GM18870 (cell line): ENCODE data around the gene ATG9B.

ENCODE experiments used
- ATAC-seq: cut with Tn5 transposase; IDR thresholded peaks from one replicate; pipeline ENCODE4 v1.9.1; 2021; ENCODE audit warnings: moderate library complexity; ENCODE audit not compliant: unreplicated experiment

The ATG9B gene, protein sequence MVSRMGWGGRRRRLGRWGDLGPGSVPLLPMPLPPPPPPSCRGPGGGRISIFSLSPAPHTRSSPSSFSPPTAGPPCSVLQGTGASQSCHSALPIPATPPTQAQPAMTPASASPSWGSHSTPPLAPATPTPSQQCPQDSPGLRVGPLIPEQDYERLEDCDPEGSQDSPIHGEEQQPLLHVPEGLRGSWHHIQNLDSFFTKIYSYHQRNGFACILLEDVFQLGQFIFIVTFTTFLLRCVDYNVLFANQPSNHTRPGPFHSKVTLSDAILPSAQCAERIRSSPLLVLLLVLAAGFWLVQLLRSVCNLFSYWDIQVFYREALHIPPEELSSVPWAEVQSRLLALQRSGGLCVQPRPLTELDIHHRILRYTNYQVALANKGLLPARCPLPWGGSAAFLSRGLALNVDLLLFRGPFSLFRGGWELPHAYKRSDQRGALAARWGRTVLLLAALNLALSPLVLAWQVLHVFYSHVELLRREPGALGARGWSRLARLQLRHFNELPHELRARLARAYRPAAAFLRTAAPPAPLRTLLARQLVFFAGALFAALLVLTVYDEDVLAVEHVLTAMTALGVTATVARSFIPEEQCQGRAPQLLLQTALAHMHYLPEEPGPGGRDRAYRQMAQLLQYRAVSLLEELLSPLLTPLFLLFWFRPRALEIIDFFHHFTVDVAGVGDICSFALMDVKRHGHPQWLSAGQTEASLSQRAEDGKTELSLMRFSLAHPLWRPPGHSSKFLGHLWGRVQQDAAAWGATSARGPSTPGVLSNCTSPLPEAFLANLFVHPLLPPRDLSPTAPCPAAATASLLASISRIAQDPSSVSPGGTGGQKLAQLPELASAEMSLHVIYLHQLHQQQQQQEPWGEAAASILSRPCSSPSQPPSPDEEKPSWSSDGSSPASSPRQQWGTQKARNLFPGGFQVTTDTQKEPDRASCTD

DNA sequence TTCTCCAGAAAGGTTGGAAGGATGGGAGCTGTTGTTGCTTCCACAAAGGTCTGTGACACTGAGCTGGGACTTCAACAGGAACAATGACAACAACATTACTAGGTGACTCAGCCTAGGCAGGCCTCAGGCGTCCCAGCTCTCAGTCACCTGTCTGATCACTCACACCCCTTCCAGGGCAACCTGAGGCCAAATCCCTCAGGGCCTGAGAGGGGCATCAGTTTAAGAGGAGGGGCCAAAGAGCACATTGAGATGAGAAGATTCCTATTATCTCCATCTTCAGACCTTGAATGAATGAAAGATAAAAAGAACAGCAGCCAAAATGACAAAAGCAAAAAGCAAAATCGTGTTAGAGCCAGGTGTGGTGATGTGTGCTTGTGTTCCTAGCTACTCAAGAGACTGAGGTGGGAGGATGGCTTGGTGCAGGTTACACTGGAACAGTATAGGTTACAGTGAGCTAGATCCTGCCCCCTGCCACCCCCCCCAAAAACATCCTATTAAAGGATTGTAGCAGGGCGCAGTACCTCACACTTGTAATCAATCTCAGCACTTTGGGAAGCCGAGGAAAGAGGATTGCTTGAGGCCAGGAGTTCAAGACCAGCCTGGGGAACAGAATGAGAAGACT lies at the start of gene ATG9B:
ATG9B (minus strand) TSS at position 60 of the 622 bp plus-strand sequence. CDS start 71 bp downstream, outside the sequence.
- no peak for ATAC-seq

DNA sequence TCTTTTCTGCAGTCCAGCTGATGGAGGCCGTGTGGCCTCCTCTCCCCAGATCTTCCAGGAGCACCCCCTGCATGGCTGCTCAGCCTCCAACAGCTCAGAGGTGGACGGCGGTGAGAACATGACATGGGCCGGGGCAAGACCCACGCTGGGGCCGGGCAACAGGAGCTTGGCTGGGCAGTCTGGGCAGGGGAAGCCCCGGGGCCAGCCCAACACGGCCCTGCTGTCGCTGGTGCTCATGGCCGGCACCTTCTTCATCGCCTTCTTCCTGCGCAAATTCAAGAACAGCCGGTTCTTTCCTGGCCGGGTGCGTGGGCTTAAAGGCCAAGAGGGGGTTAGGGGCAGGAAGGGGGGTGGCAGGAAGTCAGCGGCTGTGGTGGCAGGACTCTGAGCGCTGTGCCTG lies 49.7 kb upstream of the ATG9B start:
- ATAC-seq: no peak

DNA sequence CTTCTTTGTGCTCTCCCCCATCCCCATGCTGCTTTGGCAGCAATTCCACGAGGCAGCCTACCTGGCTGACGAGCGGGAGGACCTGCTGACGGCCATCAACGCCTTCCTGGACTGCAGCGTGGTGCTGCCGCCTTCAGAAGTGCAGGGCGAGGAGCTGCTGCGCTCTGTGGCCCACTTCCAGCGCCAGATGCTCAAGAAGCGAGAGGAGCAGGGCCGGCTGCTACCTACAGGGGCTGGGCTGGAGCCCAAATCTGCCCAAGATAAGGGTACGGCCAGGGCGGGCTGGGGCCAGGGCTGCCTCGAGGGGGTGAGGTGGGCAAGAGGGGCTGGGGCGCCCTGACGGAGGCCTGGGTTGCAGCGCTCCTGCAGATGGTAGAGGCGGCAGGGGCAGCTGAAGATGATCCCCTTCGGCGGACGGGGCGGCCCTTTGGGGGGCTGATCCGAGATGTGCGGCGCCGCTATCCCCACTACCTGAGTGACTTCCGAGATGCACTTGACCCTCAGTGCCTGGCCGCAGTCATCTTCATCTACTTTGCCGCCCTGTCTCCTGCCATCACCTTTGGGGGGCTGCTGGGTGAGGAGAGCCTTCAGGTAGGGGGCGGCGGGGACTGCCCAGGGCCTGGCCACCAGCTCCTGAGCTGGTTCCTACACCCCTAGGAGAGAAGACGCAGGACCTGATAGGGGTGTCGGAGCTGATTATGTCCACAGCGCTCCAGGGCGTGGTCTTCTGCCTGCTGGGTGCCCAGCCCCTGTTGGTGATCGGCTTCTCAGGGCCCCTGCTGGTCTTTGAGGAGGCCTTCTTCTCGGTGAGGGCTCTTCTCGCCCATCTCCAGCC lies 47.0 kb upstream of the ATG9B start:
- no peak for ATAC-seq

DNA sequence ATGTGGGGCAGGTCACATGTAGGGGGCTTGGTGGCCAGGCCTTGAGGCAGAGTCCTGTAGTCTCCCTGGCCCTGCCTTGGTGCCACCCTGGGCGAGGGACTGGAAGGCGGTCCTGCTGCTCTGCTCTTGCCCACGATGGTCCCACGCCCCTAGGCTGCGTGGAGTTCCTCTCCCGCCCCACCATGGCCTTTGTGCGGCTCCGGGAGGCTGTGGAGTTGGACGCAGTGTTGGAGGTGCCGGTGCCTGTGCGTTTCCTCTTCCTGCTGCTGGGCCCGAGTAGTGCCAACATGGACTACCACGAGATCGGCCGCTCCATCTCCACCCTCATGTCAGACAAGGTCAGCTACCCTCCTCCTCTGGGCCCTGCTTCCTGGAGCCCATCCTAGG lies 46.3 kb upstream of the ATG9B start:
- ATAC-seq: no peak

DNA sequence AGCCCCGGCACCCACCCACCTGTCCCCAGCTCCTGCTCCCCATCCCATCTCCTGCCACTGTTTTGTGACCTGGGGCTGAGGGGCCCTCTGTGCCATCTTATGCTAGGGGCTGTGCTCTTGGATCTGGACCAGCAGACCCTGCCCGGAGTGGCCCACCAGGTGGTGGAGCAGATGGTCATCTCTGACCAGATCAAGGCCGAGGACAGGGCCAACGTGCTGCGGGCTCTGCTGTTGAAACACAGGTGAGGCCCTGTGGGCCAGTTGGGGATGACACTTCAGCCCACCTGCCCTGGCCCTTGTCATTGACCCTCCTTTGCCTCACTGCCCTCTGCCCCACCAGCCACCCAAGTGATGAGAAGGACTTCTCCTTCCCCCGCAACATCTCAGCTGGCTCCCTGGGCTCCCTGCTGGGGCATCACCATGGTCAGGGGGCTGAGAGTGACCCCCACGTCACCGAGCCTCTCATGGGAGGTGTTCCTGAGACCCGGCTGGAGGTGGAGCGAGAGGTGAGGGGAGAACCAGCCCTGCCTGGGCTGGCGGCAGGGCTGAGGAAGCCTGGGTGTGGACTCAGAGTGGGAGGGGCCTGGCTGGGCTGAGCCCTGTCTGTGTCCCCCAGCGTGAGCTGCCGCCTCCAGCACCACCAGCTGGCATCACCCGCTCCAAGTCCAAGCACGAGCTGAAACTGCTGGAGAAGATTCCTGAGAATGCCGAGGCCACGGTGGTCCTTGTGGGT lies 45.7 kb upstream of the ATG9B start:
- no peak for ATAC-seq

DNA sequence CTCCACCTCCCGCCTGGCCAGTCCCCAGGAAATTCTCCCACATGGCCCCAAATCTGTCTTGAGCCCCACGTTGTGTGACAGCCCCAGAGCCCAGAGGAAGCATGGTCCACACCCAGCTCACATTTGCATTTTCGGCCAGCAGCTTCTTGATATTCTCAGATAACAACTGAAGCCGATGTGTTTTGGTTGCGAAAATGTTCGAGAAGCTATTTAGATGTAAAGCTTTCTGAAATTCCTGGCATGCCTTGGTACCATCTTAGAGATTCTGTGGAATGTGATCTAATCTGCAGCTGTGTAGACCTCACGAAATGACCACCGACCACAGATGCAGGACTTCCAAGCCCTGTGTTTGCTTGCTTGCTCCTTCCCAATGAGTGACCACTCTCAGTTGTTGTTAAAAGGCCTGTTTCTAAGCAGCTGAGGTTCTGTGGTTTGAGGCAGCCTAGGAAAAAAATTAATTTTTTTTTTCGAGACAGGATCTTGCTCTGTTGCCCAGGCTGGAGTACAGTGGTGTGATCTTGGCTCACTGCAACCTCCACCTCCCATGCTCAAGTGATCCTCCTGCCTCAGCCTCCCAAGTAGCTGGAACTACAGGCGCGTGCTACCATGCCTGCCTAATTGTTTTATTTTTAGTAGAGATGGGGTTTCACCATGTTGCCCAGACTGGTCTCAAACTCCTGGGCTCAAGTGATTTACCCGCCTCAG lies 43.9 kb upstream of the ATG9B start:
- no peak for ATAC-seq

DNA sequence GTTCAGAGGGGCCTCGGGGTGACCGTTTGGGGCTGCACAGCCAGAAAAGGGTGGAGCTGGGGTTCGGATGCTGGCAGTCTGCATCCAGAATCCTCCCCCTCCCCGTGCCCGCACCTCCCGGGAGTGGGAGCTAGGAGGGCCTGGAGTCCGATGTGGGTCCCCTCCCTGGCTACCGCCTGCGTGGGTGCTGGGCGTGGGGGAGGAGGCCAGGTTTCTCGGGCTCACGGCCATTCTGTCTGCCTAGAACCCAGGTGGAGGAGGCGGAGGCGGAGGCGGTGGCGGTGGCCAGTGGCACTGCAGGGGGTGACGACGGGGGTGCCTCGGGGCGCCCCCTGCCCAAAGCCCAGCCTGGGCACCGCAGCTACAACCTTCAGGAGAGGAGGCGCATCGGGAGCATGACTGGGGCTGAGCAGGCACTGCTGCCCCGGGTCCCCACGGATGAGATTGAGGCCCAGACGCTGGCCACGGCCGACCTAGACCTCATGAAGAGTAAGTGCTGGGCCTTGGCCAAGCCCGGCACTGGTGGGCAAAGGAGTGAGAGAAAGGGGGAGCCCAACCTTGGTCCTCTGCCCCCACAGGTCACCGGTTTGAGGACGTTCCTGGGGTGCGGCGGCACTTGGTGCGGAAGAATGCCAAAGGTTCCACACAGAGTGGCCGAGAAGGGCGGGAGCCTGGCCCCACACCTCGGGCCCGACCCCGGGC lies 42.1 kb upstream of the ATG9B start:
- no peak for ATAC-seq

DNA sequence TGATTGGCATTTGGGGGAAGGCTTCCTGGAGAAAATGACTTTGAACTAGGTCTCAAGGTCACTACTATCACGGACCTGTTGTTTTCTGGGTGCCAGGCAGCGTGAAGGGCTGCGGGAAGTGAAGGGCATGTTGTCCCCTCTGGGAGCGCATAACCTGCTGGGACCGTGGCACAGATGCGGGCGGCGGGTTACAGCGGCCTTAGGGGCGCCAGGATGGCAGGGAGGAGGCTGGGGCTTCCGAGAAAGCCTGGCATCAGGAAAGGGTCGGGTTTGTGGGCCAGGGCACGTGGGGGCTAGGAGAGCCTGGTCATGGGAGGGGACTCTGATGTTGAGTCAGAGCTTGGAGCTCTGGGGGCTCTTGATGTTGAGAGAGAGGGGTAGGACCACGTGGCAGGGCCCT lies 41.2 kb upstream of the ATG9B start:
- ATAC-seq: no peak

DNA sequence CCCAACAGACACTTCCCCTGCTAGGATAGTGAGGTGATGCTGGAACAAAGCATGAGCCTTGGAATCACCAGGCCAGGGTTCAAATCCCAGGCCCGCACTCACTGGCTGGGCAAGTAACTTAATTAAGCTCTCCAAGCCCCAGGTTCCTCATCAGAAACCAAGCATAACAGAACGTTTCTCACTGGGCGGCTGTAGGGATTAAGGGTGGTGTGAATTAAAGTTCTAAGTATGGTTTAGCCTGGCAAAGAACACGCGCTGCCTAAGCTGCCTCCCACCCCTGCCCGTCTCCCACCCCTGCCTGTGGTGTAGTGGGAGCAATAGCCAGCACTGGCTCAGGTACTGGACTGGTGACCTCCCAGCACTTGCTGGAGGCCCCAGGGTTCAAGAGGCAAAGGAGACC lies 40.7 kb upstream of the ATG9B start:
- no peak for ATAC-seq

DNA sequence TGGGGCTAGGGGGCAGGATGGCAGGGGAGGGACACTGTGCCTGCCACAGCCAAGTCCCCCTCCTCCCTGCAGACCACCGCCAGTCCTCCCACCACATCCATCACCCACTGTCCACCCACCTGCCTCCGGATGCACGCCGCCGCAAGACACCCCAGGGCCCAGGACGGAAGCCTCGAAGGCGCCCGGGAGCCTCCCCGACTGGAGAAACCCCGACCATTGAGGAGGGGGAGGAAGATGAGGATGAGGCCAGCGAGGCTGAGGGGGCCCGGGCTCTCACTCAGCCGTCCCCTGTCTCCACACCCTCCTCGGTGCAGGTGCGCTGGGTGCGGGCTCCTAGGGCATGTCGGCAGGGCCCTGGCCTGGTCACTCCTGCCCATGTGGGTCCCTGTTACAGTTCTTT lies 40.2 kb upstream of the ATG9B start:
- ATAC-seq: no peak

DNA sequence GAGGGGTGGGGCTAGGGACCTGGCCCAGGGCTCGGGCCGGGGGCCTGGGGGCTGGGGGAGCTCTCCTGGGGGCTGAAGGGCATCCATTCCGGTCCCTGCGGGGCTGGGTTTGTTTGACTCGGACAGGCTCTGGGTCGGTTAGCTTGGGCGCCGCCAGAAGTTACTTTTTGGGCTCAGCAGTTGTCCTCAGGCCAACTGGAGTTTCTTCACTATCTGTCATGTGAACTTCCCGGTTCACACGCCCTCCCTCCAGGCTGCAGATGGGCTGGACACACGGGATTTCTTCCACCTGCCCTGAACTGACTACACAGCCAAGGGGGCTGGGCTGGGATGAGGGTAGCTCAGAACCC lies 38.9 kb upstream of the ATG9B start:
- no peak for ATAC-seq

DNA sequence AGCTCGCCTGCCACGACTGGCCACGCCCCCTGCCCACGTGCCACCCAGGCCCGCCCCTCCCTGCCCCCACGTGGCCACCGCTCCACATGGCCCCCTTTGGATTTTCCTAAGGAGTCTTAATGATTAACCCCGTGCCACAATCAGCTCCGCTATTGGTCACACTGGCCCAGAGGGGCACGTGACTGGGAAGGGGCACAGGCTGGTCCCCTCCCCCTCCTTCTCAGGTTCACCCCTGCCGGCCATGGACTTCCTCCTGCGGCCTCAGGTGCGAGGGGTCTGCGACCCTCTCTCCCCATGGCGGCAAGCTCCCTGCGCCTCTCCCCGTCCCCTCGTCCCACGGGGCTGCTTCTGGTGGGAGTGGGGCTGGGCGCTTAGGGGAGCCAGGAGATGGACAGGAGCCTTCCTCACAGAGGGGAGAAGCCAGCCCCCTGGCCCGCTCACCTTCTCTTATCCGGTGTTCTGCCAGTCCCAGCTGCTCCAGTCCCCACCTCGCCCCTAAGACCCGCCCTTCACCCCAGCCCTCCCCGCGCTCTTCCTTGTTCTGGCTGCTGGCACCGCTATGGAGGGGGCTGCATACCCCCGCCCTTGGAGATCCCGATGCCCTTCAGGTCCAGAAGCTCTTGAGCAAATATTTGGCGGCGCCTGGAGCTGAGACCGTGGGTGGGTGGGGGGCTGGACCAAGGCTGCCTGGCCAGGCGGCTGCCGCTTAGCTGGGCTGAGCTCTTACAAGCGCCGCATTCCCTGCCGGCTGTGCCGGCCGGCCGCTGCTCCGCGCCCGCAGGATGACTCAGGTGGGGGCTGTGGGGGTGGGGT lies 38.3 kb upstream of the ATG9B start:
- no peak for ATAC-seq

DNA sequence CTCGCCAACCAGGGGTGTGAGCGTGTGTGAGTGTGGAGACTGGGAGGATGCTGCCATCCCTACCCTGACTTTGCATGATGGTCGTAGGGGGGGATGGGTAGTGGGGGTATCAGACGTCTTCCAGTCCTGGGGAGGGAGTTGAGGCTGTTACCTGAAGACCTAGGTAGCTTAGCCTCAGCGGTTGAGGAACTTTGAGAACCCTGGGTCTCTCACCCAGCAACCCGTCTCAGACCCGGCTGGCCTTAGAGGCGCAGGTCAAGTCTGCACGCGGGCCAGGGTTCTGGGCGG lies 37.8 kb upstream of the ATG9B start:
- ATAC-seq: no peak

DNA sequence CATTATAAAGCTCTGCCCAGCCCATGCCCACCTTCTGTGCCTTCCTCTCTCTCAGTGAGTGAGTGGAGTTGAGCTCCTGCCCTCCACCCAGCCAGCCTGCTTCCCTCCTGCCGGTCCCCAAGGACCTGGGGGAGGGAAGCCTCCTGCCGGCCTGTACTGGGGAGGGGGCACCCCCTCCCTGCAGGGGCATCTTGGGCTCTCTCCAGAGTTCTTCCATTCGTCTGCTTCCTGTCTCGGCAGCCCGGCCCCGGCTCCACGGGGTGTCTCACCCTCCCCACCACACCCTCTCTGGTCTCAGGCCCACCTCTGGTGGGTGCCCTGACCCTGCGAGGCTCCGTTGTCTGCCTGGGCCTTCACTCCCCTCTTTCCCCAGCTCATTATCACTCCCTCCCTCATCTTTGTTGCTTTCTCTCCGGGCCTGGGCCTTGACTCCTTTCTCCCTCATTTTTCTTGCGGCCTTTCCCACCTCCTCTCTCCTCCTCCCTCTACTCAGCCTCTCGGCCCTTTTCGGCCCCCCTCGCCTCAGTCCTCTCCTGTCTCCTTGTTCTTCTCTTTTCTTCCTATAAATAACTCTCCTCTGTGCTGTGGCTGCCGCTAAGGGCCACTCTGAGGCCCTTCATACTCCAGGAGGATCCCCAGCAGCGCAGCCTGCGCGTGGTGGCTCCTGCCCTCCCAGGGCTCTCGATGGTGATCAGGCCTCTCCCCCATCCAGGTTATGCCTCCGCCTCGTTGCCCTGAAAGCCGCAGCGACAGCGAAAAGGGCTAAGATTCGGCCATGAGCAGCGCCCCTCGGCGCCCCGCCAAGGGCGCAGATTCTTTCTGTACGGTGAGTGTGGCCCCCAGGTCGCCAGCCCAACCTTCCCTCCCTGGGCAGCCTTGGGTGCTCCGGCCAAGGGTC lies 37.2 kb upstream of the ATG9B start:
- no peak for ATAC-seq

DNA sequence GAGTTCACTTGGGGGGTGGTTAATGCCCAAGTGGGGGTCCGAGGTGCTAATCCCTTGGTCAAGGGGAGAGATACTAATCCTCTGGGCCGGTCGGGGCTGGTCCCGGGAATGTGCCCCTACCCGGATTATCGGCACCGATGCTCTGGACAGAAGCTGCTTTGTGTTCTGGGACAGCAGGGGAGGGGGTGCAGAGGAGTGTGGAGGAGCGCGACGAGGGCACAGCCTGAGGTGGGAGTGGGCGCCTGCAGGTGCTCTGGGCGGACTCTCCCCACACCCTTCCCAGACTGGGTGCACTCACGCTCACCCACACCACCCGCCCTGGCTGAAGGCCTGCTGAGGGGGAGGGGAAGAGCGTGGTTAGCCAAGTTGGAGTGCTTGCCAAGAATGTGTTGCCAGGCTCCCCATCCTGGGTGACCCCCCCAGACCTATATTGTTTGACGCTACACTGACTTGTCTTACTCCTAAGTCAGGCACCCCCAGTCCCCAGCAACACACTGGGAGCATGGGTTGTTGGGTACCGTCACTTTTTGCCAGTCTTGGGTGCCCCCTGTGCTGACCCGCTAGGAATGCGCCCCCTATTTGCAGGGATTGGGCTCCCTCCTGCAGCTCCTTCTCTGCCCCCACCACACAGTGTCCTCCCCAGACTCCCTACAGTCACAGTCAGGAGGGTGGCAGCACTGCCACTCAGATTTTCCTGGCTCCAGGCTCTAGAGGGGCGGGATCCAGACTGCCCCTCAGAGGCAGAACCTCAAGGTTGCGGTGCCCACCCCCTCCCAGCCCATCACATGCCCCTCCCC lies 36.3 kb upstream of the ATG9B start:
- no peak for ATAC-seq

DNA sequence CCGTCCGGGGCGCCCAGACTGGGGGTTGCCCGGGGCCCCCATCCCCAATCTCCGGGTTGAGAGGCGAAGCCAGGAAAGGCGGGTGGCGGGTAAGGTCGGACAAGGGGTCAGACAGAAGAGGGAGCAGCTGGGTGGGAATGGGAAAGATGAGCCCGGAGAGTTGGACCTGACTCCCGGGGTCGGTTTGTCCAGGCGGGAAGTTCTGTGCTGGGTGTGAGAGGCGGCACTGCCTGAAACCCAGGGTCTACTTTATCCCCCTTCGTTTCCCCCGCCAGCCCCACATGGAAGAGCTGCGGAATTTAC lies 35.8 kb upstream of the ATG9B start:
- no peak for ATAC-seq
